HG03045 (cell line): ENCODE results near the gene CCL17.
"Not testable (repeated sequence)": the region's sequence is repeated elsewhere in the genome, so short reads cannot be mapped to it uniquely, and the experiment has no call there.

Experiments
- ATAC-seq: cut with Tn5 transposase; IDR thresholded peaks from one replicate; pipeline ENCODE4 v1.9.1; 2021; ENCODE audit warnings: mild to moderate bottlenecking, moderate library complexity; ENCODE audit not compliant: unreplicated experiment

CCL17 gene

GRCh38 chr16:57395026-57395425 is 9.5 kb upstream of the CCL17 start:
- no peak for ATAC-seq

GRCh38 chr16:57396786-57397185 is 7.8 kb upstream of the CCL17 start:
- no peak for ATAC-seq

- ATAC-seq, result not testable (repeated sequence)
These were observed 7.1 kb upstream of the CCL17 start for GRCh38 chr16:57397493-57397892.

GRCh38 chr16:57401943-57402640 is 2.5 kb upstream of the CCL17 start:
- no peak for ATAC-seq

GRCh38 chr16:57405097-57405496 is 530 bp downstream of the CCL17 start:
- ATAC-seq, result no peak

GRCh38 chr16:57406881-57407280 is 2.3 kb downstream of the CCL17 start:
- no peak for ATAC-seq

GRCh38 chr16:57407521-57408353 is 3.2 kb downstream of the CCL17 start:
- ATAC-seq, result no peak

- ATAC-seq, result no peak
These were observed 4.5 kb downstream of the CCL17 start for GRCh38 chr16:57409065-57409464.

- no peak for ATAC-seq
These were observed 5.5 kb downstream of the CCL17 start for GRCh38 chr16:57409870-57410587.

GRCh38 chr16:57411362-57411976 is 6.9 kb downstream of the CCL17 start:
- ATAC-seq, result no peak

GRCh38 chr16:57412584-57412983 is 8.0 kb downstream of the CCL17 start:
- no peak for ATAC-seq

- ATAC-seq, result peak; percentile 44
These were observed 8.7 kb downstream of the CCL17 start for GRCh38 chr16:57413301-57413730.

GRCh38 chr16:57413733-57414132 is 9.2 kb downstream of the CCL17 start:
- no peak for ATAC-seq

- no peak for ATAC-seq
These were observed 11.5 kb downstream of the CCL17 start for GRCh38 chr16:57416084-57416483.

- ATAC-seq, result no peak
These were observed 14.9 kb downstream of the CCL17 start for GRCh38 chr16:57419506-57419905.

- ATAC-seq, result no peak
These were observed 17.7 kb downstream of the CCL17 start for GRCh38 chr16:57422026-57422944.

GRCh38 chr16:57423152-57423551 is 18.6 kb downstream of the CCL17 start:
- ATAC-seq, result no peak

GRCh38 chr16:57424583-57424982 is 20.0 kb downstream of the CCL17 start:
- ATAC-seq, result no peak

- ATAC-seq, result no peak
These were observed 21.8 kb downstream of the CCL17 start for GRCh38 chr16:57426356-57426755.

- ATAC-seq, result no peak
These were observed 22.7 kb downstream of the CCL17 start for GRCh38 chr16:57427307-57427706.
